Stimulated activated CD4-positive, alpha-beta T cell treated with anti-CD3 and anti-CD28 coated beads, Interleukin-15, amount 100 ng/mL, for 1 hour (primary cell): ENCODE results near the gene NAV1.
"Not testable (repeated sequence)": the region's sequence is repeated elsewhere in the genome, so short reads cannot be mapped to it uniquely, and the experiment has no call there.

Source experiments
- DNase-seq, 2 donors: peaks; one replicate each; pipeline ENCODE4 v3.0.0-alpha.2; 2020; ENCODE audit warnings: low read depth in 1 of 2, low spot score in 1 of 2

Gene NAV1

DNA sequence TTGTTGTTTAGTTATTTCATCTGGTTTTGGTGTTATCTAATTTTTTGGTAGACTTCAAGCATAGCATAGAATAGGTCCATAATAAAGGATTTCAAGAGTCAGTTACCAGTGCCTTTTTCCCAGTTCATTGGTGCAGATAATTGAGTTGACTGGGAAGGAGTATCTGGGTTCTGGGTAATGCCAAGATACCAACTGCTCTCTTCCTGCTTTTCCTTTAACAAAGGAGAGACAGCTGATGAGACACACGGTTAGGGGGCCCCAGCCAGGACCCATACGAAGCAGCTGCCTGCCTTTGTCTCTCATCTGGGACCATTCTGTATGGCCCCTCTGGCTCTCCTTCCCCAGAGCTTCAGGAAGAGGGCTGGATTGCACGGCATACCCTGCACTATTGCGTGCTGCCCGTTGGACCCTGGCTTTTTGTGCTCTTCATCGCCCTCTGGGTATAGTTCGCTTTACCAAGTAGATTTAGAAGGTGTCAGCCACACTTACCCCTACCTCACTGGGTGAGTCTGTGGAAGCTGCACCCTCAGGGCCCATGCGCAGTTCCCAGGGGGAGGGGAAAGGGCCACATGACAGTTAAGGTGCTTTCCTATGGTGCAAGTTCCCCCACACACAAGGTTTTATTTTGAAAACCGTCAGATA, 7.0 kb downstream of the NAV1 start:
- DNase-seq = no peak

DNA sequence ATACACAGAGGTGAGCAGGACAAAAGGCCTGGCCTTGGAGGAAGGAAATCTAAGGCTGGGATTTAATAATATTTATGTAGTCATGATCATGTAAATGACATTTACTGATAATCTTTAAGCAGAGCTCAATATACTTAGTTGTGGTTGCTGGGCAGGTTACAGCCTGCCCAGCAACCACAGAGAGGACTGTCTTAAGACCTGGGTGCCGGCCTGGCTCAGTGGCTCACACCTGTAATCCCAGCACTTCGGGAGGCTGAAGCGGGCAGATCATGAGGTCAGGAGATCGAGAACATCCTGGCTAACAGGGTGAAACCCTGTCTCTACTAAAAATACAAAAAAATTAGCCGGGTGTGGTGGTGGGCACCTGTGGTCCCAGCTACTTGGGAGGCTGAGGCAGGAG, 10.6 kb downstream of the NAV1 start:
- DNase-seq = not testable (repeated sequence)

DNA sequence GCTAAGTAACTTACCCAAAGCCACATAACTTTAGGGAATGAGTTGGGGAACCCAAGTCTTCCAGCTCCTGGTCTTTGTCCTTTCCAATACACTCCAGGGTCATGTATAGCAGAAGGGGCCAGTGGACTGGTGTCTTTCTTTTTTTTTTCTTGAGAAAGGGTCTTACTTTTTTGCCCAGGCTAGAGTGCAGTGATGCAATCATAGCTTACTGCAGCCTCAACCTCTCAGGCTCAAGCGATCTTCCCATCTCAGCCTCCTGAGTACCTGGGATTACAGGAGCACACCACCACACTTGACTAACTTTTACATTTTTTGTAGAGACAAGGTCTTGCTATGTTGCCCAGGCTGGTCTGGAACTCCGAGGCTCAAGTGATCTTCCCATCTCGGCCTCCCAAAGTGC, 12.2 kb downstream of the NAV1 start:
- DNase-seq = no peak

DNA sequence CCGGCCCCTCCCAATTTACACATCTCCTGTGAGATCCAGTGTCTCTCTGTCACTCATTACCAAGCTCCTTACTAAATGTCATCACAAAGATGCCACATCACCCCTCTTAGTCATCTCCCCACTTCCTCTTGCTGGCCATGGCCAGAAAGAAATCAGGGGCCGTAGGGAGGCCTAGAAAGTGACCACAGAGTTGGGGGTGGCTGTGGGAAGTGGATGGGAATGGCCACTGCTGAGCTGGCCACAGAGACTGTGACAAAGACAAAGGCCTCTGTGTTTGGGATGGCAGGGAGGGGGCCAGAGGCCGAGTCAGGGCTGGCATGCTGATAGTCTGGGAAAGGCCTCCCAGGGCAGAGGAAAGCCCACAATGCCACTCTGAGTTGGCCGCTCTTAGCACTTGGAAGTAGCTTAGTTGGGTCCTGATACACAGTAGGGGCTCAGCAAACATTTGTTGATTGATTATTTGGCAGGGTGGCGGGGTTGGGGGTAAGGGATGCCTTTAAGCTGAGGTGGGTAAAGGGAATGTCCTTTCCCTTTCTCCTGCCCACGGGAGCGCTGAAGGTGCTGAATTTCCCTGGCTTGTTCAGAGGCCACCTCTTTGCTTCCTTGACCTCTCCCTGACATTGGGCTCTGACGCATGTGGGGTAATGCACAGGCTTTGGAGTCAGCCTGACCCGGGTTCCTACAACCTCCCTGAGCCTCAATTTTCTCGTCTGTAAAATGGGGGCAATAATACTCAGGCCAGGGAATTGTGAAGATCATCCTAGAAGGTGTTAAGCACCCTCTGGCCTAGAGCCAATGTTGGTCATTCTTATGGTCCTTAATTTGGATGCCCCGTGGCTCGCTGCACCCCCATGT, 13.2 kb downstream of the NAV1 start:
- no peak for DNase-seq

GRCh38 chr1:201552941-201553351, 14.0 kb downstream of the NAV1 start:
- DNase-seq = no peak

DNA sequence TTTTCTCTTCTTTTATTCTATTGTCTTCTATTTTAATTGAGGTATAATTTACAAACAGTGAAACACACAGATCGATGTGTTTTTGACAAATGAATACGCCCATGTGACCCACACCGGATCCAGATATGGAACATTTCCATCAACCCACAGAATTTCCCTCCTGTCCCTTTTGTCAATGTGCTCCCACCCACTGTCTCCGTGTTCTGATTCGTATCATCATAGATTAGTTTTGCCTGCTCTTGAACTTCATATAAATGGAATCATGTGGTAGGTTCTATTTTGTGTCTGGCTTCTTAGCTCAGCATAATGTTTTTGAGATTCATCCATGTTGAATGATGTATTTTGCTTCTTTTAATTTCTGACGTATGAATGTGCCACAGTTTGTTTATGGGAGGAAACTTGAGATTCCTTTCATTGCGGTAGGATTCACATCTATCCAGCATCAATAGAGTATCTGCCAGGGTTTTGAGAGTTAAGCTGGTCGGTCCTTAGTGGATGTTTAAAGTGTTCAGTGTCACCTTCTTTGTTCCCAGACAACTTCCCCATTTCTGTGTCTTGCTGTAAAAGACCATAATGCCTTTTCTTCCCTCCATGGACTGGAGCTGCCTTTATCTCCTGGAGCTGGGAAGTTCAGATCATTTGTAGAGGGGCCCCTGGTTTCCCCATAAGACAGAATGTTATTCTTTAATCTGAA, 14.7 kb downstream of the NAV1 start:
- DNase-seq = no peak

GRCh38 chr1:201554190-201554600, 15.3 kb downstream of the NAV1 start:
- DNase-seq = no peak

DNA sequence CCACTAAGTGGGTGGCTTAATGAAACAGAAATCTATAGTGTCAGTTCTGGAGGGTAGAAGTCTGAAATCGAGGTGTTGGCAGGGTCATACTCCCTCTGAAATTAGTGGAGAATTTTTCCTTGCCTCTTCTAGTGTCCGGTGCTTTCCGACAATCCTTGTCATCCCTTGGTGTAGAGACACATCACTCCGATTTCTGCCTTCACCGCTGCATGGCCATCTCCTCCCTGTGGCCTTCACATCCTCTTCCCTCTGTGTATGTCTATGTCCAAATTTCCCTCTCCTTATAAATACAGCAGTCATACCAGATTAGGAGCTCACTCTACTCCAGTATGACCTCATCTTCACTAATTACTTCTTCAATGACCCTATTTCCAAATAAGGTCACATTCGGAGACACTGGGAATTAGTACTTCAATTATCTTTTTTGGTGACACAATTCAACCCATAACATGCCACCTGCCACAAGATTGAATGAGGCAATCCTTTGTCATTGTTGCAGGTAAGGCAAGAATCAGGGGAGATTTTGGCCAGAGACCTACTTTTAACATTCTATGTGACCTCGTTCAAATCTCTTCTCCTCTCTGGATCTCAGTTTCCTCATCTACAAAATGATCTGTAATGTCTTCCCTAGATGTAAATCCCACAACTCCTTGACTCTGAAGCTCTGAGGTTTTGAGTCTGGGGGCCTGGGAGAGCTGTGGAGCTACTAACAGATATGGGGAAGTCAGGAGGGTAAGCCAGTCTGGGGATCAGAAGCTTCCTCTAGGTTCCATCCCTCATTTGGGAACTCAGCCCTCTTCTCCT, 16.1 kb downstream of the NAV1 start:
- no peak for DNase-seq

- no peak for DNase-seq
These were observed 16.6 kb downstream of the NAV1 start for GRCh38 chr1:201555593-201555945.

GRCh38 chr1:201556841-201557571, 18.1 kb downstream of the NAV1 start:
- no peak for DNase-seq

DNA sequence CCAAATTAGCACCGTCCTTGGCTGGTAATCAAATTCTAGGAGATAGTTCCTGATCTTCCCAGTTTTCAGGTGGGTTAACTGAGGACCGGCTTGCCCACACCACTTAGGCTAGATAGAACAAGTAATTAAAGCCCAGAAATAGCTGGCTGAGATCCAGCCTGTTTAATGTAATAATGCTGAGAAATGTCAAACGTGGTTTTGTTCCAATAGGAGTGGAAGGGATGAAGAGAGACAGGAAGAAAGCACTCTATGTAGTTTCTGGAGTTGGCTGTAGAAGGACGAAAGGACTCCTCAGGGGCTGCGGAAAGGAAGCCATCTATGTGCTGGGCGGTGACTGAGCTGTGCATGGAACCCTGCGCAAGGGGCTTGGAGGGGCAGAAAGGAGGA, 18.6 kb downstream of the NAV1 start:
- DNase-seq = no peak

DNA sequence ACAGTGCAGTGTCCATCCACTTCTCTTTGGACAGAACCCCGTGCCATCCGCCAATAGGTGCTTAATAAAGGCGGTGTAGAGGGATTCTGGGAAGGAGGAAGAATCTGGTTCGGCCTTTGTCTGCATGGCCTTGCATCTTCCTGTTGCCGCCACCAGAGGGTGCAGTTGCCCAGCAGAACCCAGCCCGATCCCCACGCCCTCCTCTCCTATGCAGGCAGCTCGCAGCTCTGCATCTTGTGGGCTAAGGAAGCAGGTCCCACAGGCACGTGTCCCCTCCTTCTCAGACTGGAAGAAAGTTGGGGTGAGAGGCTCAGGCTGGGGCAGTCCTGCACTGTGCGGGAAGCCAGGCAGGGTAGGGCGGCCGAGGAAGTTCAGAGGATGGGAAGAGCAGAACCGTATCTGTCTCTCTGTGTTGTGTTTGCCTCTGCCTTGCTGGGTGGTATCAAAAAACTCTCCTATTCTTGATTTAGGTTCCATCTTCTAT, 20.8 kb downstream of the NAV1 start:
- peak; percentile 38 to 51 for DNase-seq

DNA sequence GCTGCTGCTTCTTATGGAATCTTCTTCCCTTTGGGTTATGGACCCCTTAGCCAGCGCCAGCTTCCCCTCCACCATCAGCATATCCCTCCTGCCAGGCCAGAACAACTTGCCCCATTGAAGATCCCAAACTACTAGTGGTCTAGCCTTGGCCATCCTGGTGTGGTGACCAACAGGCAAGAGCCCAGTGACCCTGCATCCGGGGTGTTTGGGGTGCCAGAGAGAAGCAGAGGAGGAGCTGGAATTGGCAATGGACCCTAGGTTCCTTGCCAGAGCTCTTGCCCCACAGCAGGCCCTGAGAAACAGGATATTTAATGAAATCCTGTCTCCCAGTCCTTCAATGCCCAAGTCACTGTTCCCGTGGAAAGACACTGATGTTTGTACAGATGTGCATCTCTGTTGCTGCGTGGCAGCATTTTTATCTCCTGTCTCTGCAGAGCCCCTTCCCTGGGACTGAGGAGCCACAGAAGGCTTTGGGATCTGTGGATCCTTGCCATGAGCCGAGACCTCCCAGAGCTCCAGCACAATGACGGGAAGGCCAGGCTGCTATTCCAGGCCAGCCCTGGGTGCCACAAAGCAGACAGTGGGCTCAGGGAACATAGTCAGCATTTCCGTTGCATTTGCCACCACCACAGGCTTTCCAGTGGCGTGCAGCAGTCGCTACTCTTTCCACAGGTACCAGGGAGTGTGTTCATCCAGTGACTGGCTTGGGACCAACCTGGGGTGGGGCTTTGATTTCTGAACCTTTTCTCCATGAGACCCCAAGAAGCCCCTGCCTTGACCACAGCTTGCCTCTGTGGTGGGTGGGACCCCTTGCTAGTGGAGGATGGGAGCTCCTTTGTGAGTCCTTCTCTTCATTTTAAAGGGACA, 21.6 kb downstream of the NAV1 start:
- DNase-seq = no peak

DNA sequence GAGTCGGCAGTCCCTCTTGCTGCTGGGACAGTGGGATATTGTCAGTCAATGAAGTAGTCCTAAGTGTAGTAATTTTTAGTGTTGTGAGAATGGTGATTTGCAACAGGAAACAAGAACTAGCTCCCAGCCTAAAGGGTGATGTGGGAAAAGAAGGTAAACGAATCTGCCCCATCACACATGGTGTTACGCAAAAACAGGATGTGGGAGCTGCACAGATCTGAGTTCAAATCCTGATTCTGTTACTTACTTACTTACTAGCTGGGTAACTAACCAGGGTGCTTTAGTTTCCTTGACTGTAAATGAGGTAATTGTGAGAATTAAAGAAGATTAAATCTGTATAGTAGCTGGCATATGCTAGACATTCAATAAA, 22.3 kb downstream of the NAV1 start:
- DNase-seq = no peak

GRCh38 chr1:201561601-201562000, 22.7 kb downstream of the NAV1 start:
- DNase-seq = no peak

DNA sequence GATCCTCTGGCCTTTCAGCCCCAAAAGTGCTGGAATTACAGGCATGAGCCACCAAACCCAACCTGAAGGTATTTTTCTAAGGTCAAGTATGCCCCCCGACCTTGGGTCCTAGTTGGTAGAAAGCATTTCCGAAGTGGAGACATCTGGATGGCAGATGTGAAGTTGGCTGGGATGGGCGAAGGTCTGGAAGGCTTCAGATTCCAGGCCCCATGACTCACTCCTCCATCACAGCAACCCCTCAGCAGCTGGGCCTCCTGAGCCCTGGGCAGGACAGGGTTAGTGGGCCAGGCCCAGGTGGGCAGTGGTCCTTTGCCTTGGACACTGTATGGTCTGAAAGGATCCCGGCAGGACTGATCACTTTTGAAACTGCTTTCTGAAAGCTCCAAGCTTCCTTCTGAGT, 23.3 kb downstream of the NAV1 start:
- DNase-seq = no peak

DNA sequence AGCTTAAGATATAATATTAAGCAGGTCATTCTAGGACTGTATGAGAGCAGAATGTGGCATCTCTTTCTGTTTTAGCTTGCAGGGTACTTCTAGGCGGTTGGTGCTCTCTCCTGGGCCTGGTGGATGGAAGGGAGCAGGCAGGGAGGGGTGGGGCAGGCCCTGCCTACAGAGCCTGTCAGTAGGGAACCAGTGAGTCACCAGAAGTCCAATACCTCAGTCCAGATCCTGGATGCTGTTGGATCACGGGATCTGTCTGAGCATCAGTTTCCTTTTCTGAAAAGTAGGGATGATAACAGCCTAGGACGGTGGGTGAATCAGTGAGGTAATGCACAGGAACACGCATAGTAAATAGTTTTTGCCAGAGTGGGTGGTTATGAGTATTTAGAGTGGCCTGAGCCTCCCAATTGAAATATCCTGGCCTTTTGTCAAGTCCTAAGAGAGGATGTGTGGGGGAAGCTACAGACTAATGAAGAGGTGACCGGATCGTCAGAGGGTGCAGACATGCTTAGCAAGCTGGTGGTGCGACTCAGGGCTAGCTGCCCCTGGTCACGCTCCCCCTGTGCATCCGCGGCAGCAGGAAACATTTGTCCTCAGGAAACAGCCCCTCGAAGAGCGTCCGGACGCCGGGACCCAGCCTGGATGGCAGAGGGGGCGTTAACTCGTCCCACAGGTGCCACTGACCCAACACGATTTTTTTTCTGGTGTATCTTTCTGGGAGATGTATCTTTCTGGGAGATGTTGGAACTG, 23.9 kb downstream of the NAV1 start:
- no peak for DNase-seq

GRCh38 chr1:201563406-201563780, 24.5 kb downstream of the NAV1 start:
- DNase-seq = no peak

- DNase-seq = no peak
These were observed 25.0 kb downstream of the NAV1 start for GRCh38 chr1:201563941-201564340.
